ENCODE data around the gene TIMM13. TPM values are rescaled to one million over a fixed set of nuclear protein-coding genes. Genes with fewer than 3 reads are reported as not detected.

TIMM13 gene
- total and polyA plus RNA-seq, 2 of the 8 experiments (the other 6 are each of a cell fraction or from before 2014, with no cell fraction given) = 270 to 275 TPM

- WGBS, 2 experiments (ENCODE audit: extremely low coverage in 1 of 2, insufficient coverage in 1 of 2, insufficient read length in 1 of 2, insufficient replicate concordance in 2 of 2, low coverage in 1 of 2, low lambda C conversion rate in 2 of 2, missing lambda C conversion rate in 1 of 2) = 83% methylated on average over 7 of the region's 7 CpGs; no CpG with 5 or more reads in 1 of the 2 experiments
- H4K8ac ChIP-seq (ENCODE audit: extremely low read depth, insufficient read depth, low read length) = no peak overlapping the region
- no peaks in the 10 kb centered on the region for H3K79me1 ChIP-seq (ENCODE audit: low read depth, low read length)
Measured at GRCh38 chr19:2409352-2409912, 18.0 kb downstream of the TIMM13 start.

More at GRCh38 chr19:2409352-2409912, 18.0 kb downstream of the TIMM13 start:
- FAIRE-seq (no peak), DNase-seq (ENCODE audit: low read depth in 1 of 2, low spot score in 2 of 2) (no peak)
- no peaks in the 10 kb centered on the region for H3K36me3 ChIP-seq (ENCODE audit: control insufficient read depth in 2 of 4, insufficient read depth in 4 of 4, low read length in 3 of 4)
- no peak overlapping the region for H3K4ac ChIP-seq (replicated peaks; ENCODE audit: insufficient read length, low read depth, low read length)
- no peak overlapping the region for H2BK120ac ChIP-seq (replicated peaks; ENCODE audit: low read depth, low read length)
- peaks cover 0 to 6% of the 10 kb centered on the region in 2 experiments; a peak in 1 of 4 replicates for H3K9me3 ChIP-seq (ENCODE audit: insufficient read depth in 2 of 2, low read depth in 1 of 2, low read length in 1 of 2)
- H2BK20ac ChIP-seq (ENCODE audit: low read length) = no peak overlapping the region
- no peaks in the 10 kb centered on the region for H3K79me2 ChIP-seq (ENCODE audit: control insufficient read depth in 1 of 2, insufficient read depth in 2 of 2, low read length in 2 of 2)
- no peak overlapping the region for H3K23ac ChIP-seq (ENCODE audit: insufficient read length)
- H3K23me2 ChIP-seq (ENCODE audit: low read depth, low read length) = no peaks in the 10 kb centered on the region
- no peak overlapping the region for H2AK5ac ChIP-seq (ENCODE audit: low read depth, low read length)
- CTCF ChIA-PET (ENCODE audit: partially characterized antibody) = interaction anchor here (0.8 to 1.7 kb wide), 6 partner anchors 15 to 134 kb away, joined by 3 to 5 read pairs (median 3); no protein-coding TSS in a partner anchor
- no peaks in the 10 kb centered on the region for H3K4me1 ChIP-seq (replicated peaks in 1 of 4; ENCODE audit: control insufficient read depth in 3 of 4, insufficient read depth in 4 of 4, low read length in 3 of 4)
- no peaks in the 10 kb centered on the region for H4K20me1 ChIP-seq (replicated peaks in 1 of 2; ENCODE audit: control insufficient read depth in 1 of 2, insufficient read depth in 2 of 2, low read length in 2 of 2)
- peaks cover 0 to 2% (median 0%) of the 10 kb centered on the region in 4 experiments; a peak in 3 of 7 replicates for H3K27me3 ChIP-seq (replicated peaks in 1 of 4; ENCODE audit: control insufficient read depth in 3 of 4, extremely low read depth in 1 of 4, insufficient read depth in 3 of 4, low read length in 3 of 4)
- no peak overlapping the region for H2BK5ac ChIP-seq (ENCODE audit: low read depth, low read length)
- H2AFZ ChIP-seq (ENCODE audit: low read length) = no peak overlapping the region
- no peak overlapping the region for H3K18ac ChIP-seq (ENCODE audit: extremely low read depth, low read length)
- H3K56ac ChIP-seq (replicated peaks; ENCODE audit: insufficient read length, low read depth, low read length) = no peak overlapping the region
- H4K5ac ChIP-seq (ENCODE audit: insufficient read length, low read depth, low read length) = no peak overlapping the region
- no peak overlapping the region for H2BK12ac ChIP-seq (ENCODE audit: low read depth, low read length)
- POLR2A ChIA-PET (ENCODE audit: partially characterized antibody) = interaction anchor here (0.6 to 5.8 kb wide), 6 partner anchors 13 to 385 kb away, joined by 3 to 32 read pairs (median 7); partner anchors contain the start of gene TIMM13
- no peak overlapping the region for H4K91ac ChIP-seq (replicated peaks; ENCODE audit: insufficient read length, low read length)
- H3K14ac ChIP-seq (ENCODE audit: insufficient read length) = no peak overlapping the region
- TF ChIP-seq BRCA1 (IDR thresholded peaks at IDR 0.05; ENCODE audit: low read depth, low read length) = no peak
- TF ChIP-seq PHF8 (conservative IDR thresholded peaks at IDR 0.05; ENCODE audit: low read depth, low read length) = no peak
- no peak for TF ChIP-seq HDAC2 (IDR thresholded peaks at IDR 0.05; ENCODE audit: borderline replicate concordance in 1 of 2, low read depth in 2 of 2, low read length in 2 of 2)
- TF ChIP-seq JUN (IDR thresholded peaks at IDR 0.05; ENCODE audit: low read depth, low read length) = no peak
- no peak for TF ChIP-seq SP1 (IDR thresholded peaks at IDR 0.05; ENCODE audit: low read depth, low read length)
- no peak for TF ChIP-seq SIX5 (IDR thresholded peaks at IDR 0.05; ENCODE audit: low read depth, low read length)
- no peak for TF ChIP-seq SP2 (IDR thresholded peaks at IDR 0.05; ENCODE audit: low read length)
- no peak for TF ChIP-seq ZNF274 (IDR thresholded peaks at IDR 0.05; ENCODE audit: borderline replicate concordance, extremely low read depth, low read length)
- no peak for TF ChIP-seq E2F6 (IDR thresholded peaks at IDR 0.05)
- no peak for TF ChIP-seq MAX (IDR thresholded peaks at IDR 0.05)
- TF ChIP-seq CBX5 (IDR thresholded peaks at IDR 0.05; ENCODE audit: low read depth, low read length) = no peak
- TF ChIP-seq YY1 (IDR thresholded peaks at IDR 0.05; ENCODE audit: low read depth, low read length) = no peak
- no peak overlapping the region for H3K4me2 ChIP-seq (ENCODE audit: insufficient read depth in 1 of 2, low read depth in 2 of 2, low read length in 2 of 2)
- no peak overlapping the region for H3K9ac ChIP-seq (replicated peaks in 1 of 4; ENCODE audit: extremely low read depth in 1 of 4, low read depth in 3 of 4, low read length in 3 of 4)
- H2BK15ac ChIP-seq (ENCODE audit: low read length) = no peak overlapping the region
- no peak overlapping the region for H3K27ac ChIP-seq (ENCODE audit: low read depth, low read length)
- no peak overlapping the region for H3K4me3 ChIP-seq (ENCODE audit: extremely low read depth in 1 of 4, insufficient read depth in 2 of 4, low read depth in 3 of 4, low read length in 4 of 4)

All from H1 (cell line).